Liver (tissue), 9 donors: ENCODE measurements around the gene DPPA2. TPM values are rescaled to one million over a fixed set of nuclear protein-coding genes. Genes with fewer than 3 reads are reported as not detected.

Source experiments
- DNase-seq: peaks from one replicate; pipeline ENCODE4 v3.0.0-alpha.2; 2017; ENCODE audit warnings: low spot score
- H3K27ac ChIP-seq, 2 donors: one replicate each; pipeline ENCODE4 v1.7.0; 2013; ENCODE audit warnings: inconsistent platforms in 2 of 2, low read length in 2 of 2, control low read depth in 1 of 2, low read depth in 1 of 2, mild to moderate bottlenecking in 1 of 2
- H3K27me3 ChIP-seq, 4 donors: one replicate each; pipeline versions ENCODE4 v1.6.1 to v1.7.0; 2013; ENCODE audit warnings: low read length in 3 of 4, inconsistent platforms in 1 of 4, mild to moderate bottlenecking in 1 of 4, moderate library complexity in 1 of 4; ENCODE audit not compliant: control insufficient read depth in 4 of 4, insufficient read depth in 4 of 4
- H3K36me3 ChIP-seq, 4 donors: one replicate each; pipeline versions ENCODE4 v1.6.1 to v1.7.0; 2013; ENCODE audit warnings: low read length in 3 of 4, mild to moderate bottlenecking in 3 of 4, low read depth in 1 of 4, moderate library complexity in 1 of 4; ENCODE audit not compliant: control insufficient read depth in 4 of 4, insufficient read depth in 3 of 4
- H3K4me1 ChIP-seq, 4 donors: one replicate each; pipeline versions ENCODE4 v1.6.1 to v1.7.0; 2013; ENCODE audit warnings: low read length in 3 of 4, mild to moderate bottlenecking in 3 of 4, moderate library complexity in 1 of 4; ENCODE audit not compliant: control insufficient read depth in 4 of 4, insufficient read depth in 4 of 4
- H3K4me3 ChIP-seq, 3 donors: one replicate each; pipeline versions ENCODE4 v1.6.1 to v1.7.0; 2013; ENCODE audit warnings: low read length in 3 of 3, control low read depth in 1 of 3, low read depth in 1 of 3, mild to moderate bottlenecking in 1 of 3
- H3K9ac ChIP-seq, 2 donors: one replicate each; pipeline ENCODE4 v1.7.0; 2013; ENCODE audit warnings: low read length in 2 of 2, mild to moderate bottlenecking in 2 of 2, moderate library complexity in 2 of 2, control low read depth in 1 of 2, low read depth in 1 of 2
- H3K9me3 ChIP-seq, 4 donors: one replicate each; pipeline versions ENCODE4 v1.6.1 to v1.7.0; 2013; ENCODE audit warnings: low read length in 3 of 4; ENCODE audit not compliant: control insufficient read depth in 4 of 4
- EGR1 ChIP-seq, 2 donors: IDR thresholded peaks; 2 replicates each; pipeline ENCODE4 v1.6.1; 2016 to 2018; ENCODE audit warnings: antibody characterized with exemption in 2 of 2, low read depth in 2 of 2
- FOXA1 ChIP-seq: IDR thresholded peaks from 2 replicates; pipeline ENCODE4 v1.6.1; 2016; ENCODE audit warnings: antibody characterized with exemption
- FOXA2 ChIP-seq: IDR thresholded peaks from 2 replicates; pipeline ENCODE4 v1.6.1; 2016; ENCODE audit warnings: antibody characterized with exemption
- GABPA ChIP-seq, 2 donors: IDR thresholded peaks in 1 of 2; conservative IDR thresholded peaks in 1 of 2; 2 replicates each; pipeline ENCODE4 v1.6.1; 2016; ENCODE audit warnings: antibody characterized with exemption in 2 of 2, mild to moderate bottlenecking in 1 of 2, moderate library complexity in 1 of 2
- HNF4A ChIP-seq, 2 donors: conservative IDR thresholded peaks; 2 replicates each; pipeline ENCODE4 v1.6.1; 2016; ENCODE audit warnings: antibody characterized with exemption in 2 of 2, mild to moderate bottlenecking in 2 of 2
- HNF4G ChIP-seq: IDR thresholded peaks from 2 replicates; pipeline ENCODE4 v1.6.1; 2016; ENCODE audit warnings: antibody characterized with exemption
- JUND ChIP-seq, 2 donors: IDR thresholded peaks; 2 replicates each; pipeline ENCODE4 v1.6.1; 2016; ENCODE audit warnings: antibody characterized with exemption in 2 of 2
- MAX ChIP-seq: IDR thresholded peaks from 2 replicates; pipeline ENCODE4 v1.6.1; 2016; ENCODE audit warnings: antibody characterized with exemption
- NR2F2 ChIP-seq: IDR thresholded peaks from 2 replicates; pipeline ENCODE4 v1.6.1; 2016; ENCODE audit warnings: antibody characterized with exemption
- RAD21 ChIP-seq, 2 donors: IDR thresholded peaks; 2 replicates each; pipeline ENCODE4 v1.6.1; 2016; ENCODE audit warnings: antibody characterized with exemption in 2 of 2, mild to moderate bottlenecking in 2 of 2
- RXRA ChIP-seq, 2 donors: IDR thresholded peaks; 2 replicates each; pipeline ENCODE4 v1.6.1; 2017 to 2018; ENCODE audit warnings: antibody characterized with exemption in 2 of 2, mild to moderate bottlenecking in 1 of 2
- SP1 ChIP-seq: IDR thresholded peaks from 2 replicates; pipeline ENCODE4 v1.6.1; 2018; ENCODE audit warnings: antibody characterized with exemption, mild to moderate bottlenecking
- TAF1 ChIP-seq: conservative IDR thresholded peaks from 2 replicates; pipeline ENCODE4 v1.6.1; 2016; ENCODE audit warnings: antibody characterized with exemption, mild to moderate bottlenecking
- YY1 ChIP-seq: IDR thresholded peaks from 2 replicates; pipeline ENCODE4 v1.6.1; 2016; ENCODE audit warnings: antibody characterized with exemption, mild to moderate bottlenecking
- ZBTB33 ChIP-seq: IDR thresholded peaks from 2 replicates; pipeline ENCODE4 v1.6.1; 2016; ENCODE audit warnings: antibody characterized with exemption
- WGBS: extraction: QIAGEN DNeasy Blood & Tissue Kit; methylation state at CpG from one replicate; pipeline ENCODE4 v1.1.7; 2013; 5-methylcytosine and 5-hydroxymethylcytosine counted together
- polyA plus RNA-seq, 2 donors: library from polyadenylated mRNA; stranded (reverse) in 1 of 2; unstranded in 1 of 2; fragments of 200-250 nt in 1 of 2; fragments of >200 nt in 1 of 2; fragmentation: Nextera tagmentation in 1 of 2; extraction: Ambion mirVana in 1 of 2; gene quantifications; one replicate each; pipeline versions ENCODE4 v1.2.1 to v1.2.3, GENCODE V29; 2013 to 2015
- total RNA-seq, 2 donors: library from RNA; depleted of rRNA; stranded (reverse); fragments of >200 nt; gene quantifications; one replicate each; pipeline ENCODE4 v1.2.3, GENCODE V29; 2014
- TF ChIP-seq, protein P1 (sequence below): fragments of 150-350 bp; IDR thresholded peaks from 2 replicates; pipeline ENCODE4 v1.5.1; 2017; ENCODE audit warnings: improper control_type of control experiment, low read depth, low read length; ENCODE audit not compliant: missing input control
- TF ChIP-seq, protein P2 (sequence below): IDR thresholded peaks from 2 replicates; pipeline ENCODE4 v1.6.1; 2016; ENCODE audit warnings: antibody characterized with exemption
- TF ChIP-seq, protein P3 (sequence below): IDR thresholded peaks from 2 replicates; pipeline ENCODE4 v1.6.1; 2016; ENCODE audit warnings: antibody characterized with exemption, mild to moderate bottlenecking
- donor health status: healthy.
- donor health status: healthy.
- donor health status: healthy.
- donor health status: healthy.
- donor health status: healthy.

The DPPA2 gene
- total and polyA plus RNA-seq, 4 donors: not detected

DNA sequence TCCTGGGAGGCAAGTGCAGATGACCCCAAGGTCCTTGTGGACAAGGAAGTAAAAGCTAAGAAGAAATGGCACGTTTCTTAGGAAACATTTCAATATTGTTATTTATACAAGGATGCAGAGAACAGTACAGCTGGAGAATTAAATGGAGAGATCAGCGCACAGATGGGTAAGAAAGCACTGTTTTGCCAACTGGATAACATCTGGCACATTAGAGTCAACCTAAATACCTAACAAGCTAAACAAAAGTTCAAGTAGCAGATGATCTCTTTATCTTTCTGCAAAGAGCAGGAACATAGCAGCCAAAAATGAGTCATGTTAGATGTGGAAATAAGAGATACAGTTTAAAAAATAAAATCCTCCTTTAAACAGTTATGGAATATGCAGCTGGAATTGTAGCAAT is 36.7 kb upstream of the DPPA2 start:
- 66% methylated on average over 2 of the region's 2 CpGs for WGBS
- peaks cover 4 to 28% (median 23%) of the 10 kb centered on the region in 4 donors for H3K4me1 ChIP-seq
- H3K36me3 ChIP-seq: no peaks in the 10 kb centered on the region
- no peak for DNase-seq
- H3K9me3 ChIP-seq: no peaks in the 10 kb centered on the region
- H3K9ac ChIP-seq: no peak overlapping the region
- no peak overlapping the region for H3K27ac ChIP-seq
- no peak overlapping the region for H3K4me3 ChIP-seq
- TF ChIP-seq, protein P1, sequence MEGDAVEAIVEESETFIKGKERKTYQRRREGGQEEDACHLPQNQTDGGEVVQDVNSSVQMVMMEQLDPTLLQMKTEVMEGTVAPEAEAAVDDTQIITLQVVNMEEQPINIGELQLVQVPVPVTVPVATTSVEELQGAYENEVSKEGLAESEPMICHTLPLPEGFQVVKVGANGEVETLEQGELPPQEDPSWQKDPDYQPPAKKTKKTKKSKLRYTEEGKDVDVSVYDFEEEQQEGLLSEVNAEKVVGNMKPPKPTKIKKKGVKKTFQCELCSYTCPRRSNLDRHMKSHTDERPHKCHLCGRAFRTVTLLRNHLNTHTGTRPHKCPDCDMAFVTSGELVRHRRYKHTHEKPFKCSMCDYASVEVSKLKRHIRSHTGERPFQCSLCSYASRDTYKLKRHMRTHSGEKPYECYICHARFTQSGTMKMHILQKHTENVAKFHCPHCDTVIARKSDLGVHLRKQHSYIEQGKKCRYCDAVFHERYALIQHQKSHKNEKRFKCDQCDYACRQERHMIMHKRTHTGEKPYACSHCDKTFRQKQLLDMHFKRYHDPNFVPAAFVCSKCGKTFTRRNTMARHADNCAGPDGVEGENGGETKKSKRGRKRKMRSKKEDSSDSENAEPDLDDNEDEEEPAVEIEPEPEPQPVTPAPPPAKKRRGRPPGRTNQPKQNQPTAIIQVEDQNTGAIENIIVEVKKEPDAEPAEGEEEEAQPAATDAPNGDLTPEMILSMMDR: no peak
- no peak for TF ChIP-seq GABPA (IDR thresholded peaks at IDR 0.05 in 1 of 2, conservative IDR thresholded peaks at IDR 0.05 in 1 of 2)
- no peak for TF ChIP-seq JUND (IDR thresholded peaks at IDR 0.05)
- no peaks in the 10 kb centered on the region for H3K27me3 ChIP-seq

GRCh38 chr3:109351231-109351630 is 34.9 kb upstream of the DPPA2 start:
- Histone ChIP-seq H3K4me1 (peaks cover 4 to 21% (median 15%) of the 10 kb centered on the region in 4 donors), H3K9ac (no peak overlapping the region), H3K27ac (no peak overlapping the region), H3K4me3 (no peak overlapping the region), H3K36me3 (peaks cover 0 to 3% (median 0%) of the 10 kb centered on the region in 4 donors), H3K27me3 (no peaks in the 10 kb centered on the region), H3K9me3 (no peaks in the 10 kb centered on the region)
- DNase-seq: no peak
- TF ChIP-seq NR2F2 (no peak), HNF4A (conservative IDR thresholded peaks at IDR 0.05) (peak; percentile 85 to 95), HNF4G (peak; percentile 43), TAF1 (no peak), MAX (peak; percentile 65), RXRA (IDR thresholded peaks at IDR 0.05) (peak; percentile 34 to 79), RAD21 (IDR thresholded peaks at IDR 0.05) (peak; percentile 18 to 28), SP1 (peak; percentile 42), ZBTB33 (peak; percentile 62), FOXA1 (peak; percentile 57), GABPA (IDR thresholded peaks at IDR 0.05 in 1 of 2, conservative IDR thresholded peaks at IDR 0.05 in 1 of 2) (peak in 1 of 2 donors; percentile 21), JUND (IDR thresholded peaks at IDR 0.05) (peak in 1 of 2 donors; percentile 63), YY1 (peak; percentile 76), EGR1 (IDR thresholded peaks at IDR 0.05; ENCODE audit: low read depth in 2 of 2) (peak in 1 of 2 donors; percentile 18), FOXA2 (peak; percentile 81)
- TF ChIP-seq, protein P2, sequence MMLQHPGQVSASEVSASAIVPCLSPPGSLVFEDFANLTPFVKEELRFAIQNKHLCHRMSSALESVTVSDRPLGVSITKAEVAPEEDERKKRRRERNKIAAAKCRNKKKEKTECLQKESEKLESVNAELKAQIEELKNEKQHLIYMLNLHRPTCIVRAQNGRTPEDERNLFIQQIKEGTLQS: peak; percentile 28
- TF ChIP-seq, protein P1: no peak
- TF ChIP-seq, protein P3, sequence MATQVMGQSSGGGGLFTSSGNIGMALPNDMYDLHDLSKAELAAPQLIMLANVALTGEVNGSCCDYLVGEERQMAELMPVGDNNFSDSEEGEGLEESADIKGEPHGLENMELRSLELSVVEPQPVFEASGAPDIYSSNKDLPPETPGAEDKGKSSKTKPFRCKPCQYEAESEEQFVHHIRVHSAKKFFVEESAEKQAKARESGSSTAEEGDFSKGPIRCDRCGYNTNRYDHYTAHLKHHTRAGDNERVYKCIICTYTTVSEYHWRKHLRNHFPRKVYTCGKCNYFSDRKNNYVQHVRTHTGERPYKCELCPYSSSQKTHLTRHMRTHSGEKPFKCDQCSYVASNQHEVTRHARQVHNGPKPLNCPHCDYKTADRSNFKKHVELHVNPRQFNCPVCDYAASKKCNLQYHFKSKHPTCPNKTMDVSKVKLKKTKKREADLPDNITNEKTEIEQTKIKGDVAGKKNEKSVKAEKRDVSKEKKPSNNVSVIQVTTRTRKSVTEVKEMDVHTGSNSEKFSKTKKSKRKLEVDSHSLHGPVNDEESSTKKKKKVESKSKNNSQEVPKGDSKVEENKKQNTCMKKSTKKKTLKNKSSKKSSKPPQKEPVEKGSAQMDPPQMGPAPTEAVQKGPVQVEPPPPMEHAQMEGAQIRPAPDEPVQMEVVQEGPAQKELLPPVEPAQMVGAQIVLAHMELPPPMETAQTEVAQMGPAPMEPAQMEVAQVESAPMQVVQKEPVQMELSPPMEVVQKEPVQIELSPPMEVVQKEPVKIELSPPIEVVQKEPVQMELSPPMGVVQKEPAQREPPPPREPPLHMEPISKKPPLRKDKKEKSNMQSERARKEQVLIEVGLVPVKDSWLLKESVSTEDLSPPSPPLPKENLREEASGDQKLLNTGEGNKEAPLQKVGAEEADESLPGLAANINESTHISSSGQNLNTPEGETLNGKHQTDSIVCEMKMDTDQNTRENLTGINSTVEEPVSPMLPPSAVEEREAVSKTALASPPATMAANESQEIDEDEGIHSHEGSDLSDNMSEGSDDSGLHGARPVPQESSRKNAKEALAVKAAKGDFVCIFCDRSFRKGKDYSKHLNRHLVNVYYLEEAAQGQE: peak; percentile 59
